Epithelial cell of alveolus of lung (primary cell): ENCODE data around the gene KLRG1. TPM values are rescaled to one million over a fixed set of nuclear protein-coding genes. Genes with fewer than 3 reads are reported as not detected.

Experiments
- total RNA-seq: library from RNA; depleted of rRNA; stranded (reverse); fragments of >200 nt; gene quantifications from 2 replicates; pipeline ENCODE4 v1.2.1, GENCODE V29; 2015

Gene KLRG1
- total RNA-seq, result 1.4 and 3.0 TPM in 2 replicates

GRCh38 chr12:8989413-8989812, at the start of gene KLRG1:
TSS of gene KLRG1 (plus strand) at chr12:8989546. CDS start at chr12:8989636, 90 bp downstream.

DNA sequence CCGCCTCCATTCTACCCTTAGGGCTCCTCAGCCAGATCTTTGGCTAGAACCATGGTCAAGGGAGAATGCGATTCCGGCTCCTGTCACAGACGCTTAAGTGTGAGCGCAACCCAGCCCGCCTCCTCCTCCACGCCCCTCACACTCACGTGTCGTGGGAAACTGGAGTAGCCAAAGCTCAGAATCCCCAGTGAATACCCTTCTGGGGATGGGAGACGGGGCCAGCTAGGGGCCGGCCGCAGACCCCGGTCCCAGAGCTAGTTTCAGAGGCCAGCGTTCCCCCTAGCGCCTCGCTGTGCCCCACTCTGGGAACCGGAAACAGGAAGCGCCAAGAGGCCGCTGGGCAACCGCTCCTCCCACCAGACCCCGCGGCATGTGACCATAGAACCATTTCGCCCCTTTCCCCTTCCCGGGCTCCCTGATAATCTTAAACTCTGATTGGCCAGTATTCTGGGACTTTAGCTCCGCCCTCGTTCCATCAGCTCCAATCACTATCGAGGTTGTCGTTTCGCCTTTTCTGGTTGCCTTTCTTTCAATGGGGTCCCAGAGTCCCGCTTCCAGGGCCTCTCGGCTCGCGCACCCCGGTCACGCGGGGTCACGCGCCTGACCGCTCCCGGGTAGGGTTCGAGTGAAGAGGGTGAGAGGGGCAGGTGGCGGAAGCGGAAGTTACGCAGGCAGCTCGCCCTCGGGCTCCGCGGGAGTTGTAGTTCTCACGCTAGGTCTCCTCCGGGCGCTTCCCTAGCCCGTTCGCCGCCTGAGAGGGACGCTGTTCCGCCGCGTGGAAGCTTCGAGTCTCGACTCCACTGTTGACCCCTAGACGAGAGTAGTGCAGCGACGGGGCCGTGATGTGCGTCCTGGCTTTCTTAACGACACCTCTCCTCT, 39.8 kb upstream of the KLRG1 start, which contains the start of gene M6PR:
Gene M6PR (minus strand): TSS at position 304 of the 879 bp plus-strand sequence. CDS start 3,241 bp downstream, outside the sequence.

Other genes starting within 250 kb of the KLRG1 start
- gene A2ML1, start 166.9 kb upstream of the KLRG1 start, total RNA-seq, result not detected in 2 replicates
- 21.6 and 37.6 TPM in 2 replicates for gene PHC1, start 75.0 kb upstream of the KLRG1 start, total RNA-seq
- 78.8 and 82.2 TPM in 2 replicates for gene M6PR, start 39.9 kb upstream of the KLRG1 start, total RNA-seq
- 2.5 and 566 TPM in 2 replicates for gene A2M, start 126.4 kb downstream of the KLRG1 start, total RNA-seq
- under 0.01 TPM in 1 of 2 replicates, not detected in the other for gene PZP, start 218.8 kb downstream of the KLRG1 start, total RNA-seq